Measurements from ENCODE around the gene DDA1. TPM values are rescaled to one million over a fixed set of nuclear protein-coding genes. Genes with fewer than 3 reads are reported as not detected.
A peak's percentile ranks its signal among the peaks of the same experiment; 100 is the strongest.

Gene DDA1
- total and polyA plus RNA-seq, 2 of the 13 experiments (the other 11 are each of a cell fraction or from before 2014, with no cell fraction given) = 24.5 to 26.0 TPM

DNA sequence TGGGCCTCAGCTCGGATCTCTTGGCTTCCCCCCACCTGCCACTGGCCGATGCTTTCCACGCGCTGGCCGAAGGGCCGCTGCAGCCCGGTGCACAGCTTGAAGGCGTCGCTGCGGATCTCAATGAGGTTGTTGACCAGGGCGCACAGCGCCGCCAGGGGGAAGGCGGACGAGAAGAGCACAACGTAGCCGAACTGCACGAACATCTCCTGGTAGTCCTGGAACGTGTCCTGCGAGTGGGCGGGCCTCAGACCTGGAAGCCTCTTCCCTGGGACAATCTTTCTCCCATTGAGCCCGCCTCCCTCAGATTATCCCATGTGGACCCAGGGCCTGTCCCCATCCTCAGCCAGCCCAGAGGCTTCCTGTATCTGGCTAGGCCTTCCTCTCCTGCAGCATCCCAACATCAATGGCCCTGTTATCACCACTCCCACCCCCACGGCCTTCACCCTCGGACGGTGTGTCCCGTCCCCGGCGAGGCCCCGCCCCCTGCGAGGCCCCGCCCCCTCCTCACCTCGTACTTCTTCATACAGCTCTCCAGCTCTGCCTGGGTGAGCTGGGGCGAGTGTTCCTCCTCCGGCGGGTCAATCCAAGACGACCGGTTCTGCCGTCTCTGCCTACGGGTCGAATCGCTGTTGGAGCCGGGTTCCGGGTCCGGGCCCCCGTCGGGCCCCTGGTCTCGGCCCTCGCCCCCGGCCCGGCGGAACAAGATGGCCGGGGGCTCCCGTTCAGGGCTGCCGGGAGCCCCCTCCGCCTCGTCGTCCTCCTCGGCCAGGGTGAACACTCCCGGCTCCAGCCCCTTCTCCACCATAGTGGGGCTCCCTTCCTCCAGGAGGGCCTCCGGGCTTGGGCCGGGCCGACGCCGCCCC is 18.5 kb downstream of the DDA1 start:
- Histone ChIP-seq H4K20me1 (ENCODE audit: insufficient read depth, low read length) (no peaks in the 10 kb centered on the region), H3K27ac (ENCODE audit: extremely low read length, insufficient read depth, low read length) (no peak overlapping the region), H3K9me3 (ENCODE audit: low read length) (no peaks in the 10 kb centered on the region), H2AFZ (ENCODE audit: low read length) (no peak overlapping the region), H3K36me3 (replicated peaks in 1 of 2; ENCODE audit: control insufficient read depth in 1 of 2, insufficient read depth in 2 of 2, low read length in 2 of 2) (no peaks in the 10 kb centered on the region), H3K27me3 (ENCODE audit: control insufficient read depth in 1 of 2, insufficient read depth in 2 of 2, low read length in 2 of 2) (no peaks in the 10 kb centered on the region), H3K9ac (ENCODE audit: insufficient read depth, low read depth, low read length) (no peak overlapping the region), H3K4me1 (ENCODE audit: insufficient read depth, low read length) (peaks cover 16% of the 10 kb centered on the region), H3K4me2 (ENCODE audit: low read depth, low read length) (no peak overlapping the region), H3K79me2 (ENCODE audit: insufficient read depth, low read length) (no peaks in the 10 kb centered on the region), H3K4me3 (replicated peaks in 1 of 3; ENCODE audit: insufficient read depth in 1 of 3, low read depth in 2 of 3, low read length in 3 of 3) (no peak overlapping the region)
- ChIA-PET POLR2A (interaction anchor here (0.9 kb wide), 1 partner anchor 19 kb away, joined by 3 read pairs; the partner anchor contains the start of gene DDA1), CTCF (ENCODE audit: low intra/inter-chr PET ratio, low total read pairs) (no interaction called here)
- peak; percentile 7; the same call in 2 of the 3 replicates for ATAC-seq
- FAIRE-seq = no peak
- intact Hi-C loops (cut with micrococcal nuclease; ENCODE audit: unreplicated experiment) (no loop called here), in situ Hi-C loops (cut with HindIII; ENCODE audit: extremely low pct_ligation_motif_present, low pct_unique_long_range_greater_than_20kb) (no loop called here)
- DNase-seq (ENCODE audit: low spot score) = peak; percentile 13
- no TSS peak for BruUV-seq (replicated peaks)
- WGBS (ENCODE audit: low lambda C conversion rate) = 80% methylated on average over 48 of the region's 64 CpGs
- TF ChIP-seq ZNF557 (CRISPR knock-in tag; IDR thresholded peaks at IDR 0.05) (no peak), CENPX (CRISPR knock-in tag; IDR thresholded peaks at IDR 0.05) (no peak), FIP1L1 (IDR thresholded peaks at IDR 0.05; ENCODE audit: borderline replicate concordance, insufficient read depth, low read depth, low read length) (no peak), CBFB (CRISPR knock-in tag; IDR thresholded peaks at IDR 0.05) (no peak), SP4 (CRISPR knock-in tag; IDR thresholded peaks at IDR 0.05) (no peak), ZSCAN22 (CRISPR knock-in tag; IDR thresholded peaks at IDR 0.05) (0 out of 2 replicates have a peak, but pooled peaks have one; percentile 36), BRD4 (CRISPR knock-in tag; IDR thresholded peaks at IDR 0.05) (no peak), DMAP1 (CRISPR knock-in tag; IDR thresholded peaks at IDR 0.05) (no peak), SP140L (CRISPR knock-in tag; IDR thresholded peaks at IDR 0.05; ENCODE audit: borderline replicate concordance) (no peak), ZNF432 (CRISPR knock-in tag; IDR thresholded peaks at IDR 0.05; ENCODE audit: borderline replicate concordance) (no peak), BORCS8-MEF2B (CRISPR knock-in tag; IDR thresholded peaks at IDR 0.05) (no peak), ZNF253 (CRISPR knock-in tag; IDR thresholded peaks at IDR 0.05; ENCODE audit: borderline replicate concordance) (no peak), ZFAT (CRISPR knock-in tag; conservative IDR thresholded peaks at IDR 0.05) (no peak), ZNF781 (CRISPR knock-in tag; IDR thresholded peaks at IDR 0.05; ENCODE audit: borderline replicate concordance, not compliant biosample characterization) (no peak), ZFY (CRISPR knock-in tag; IDR thresholded peaks at IDR 0.05) (peak; percentile 25; the same call in 1 of the 2 replicates), RELA (CRISPR knock-in tag; IDR thresholded peaks at IDR 0.05) (no peak), ZFX (CRISPR knock-in tag; IDR thresholded peaks at IDR 0.05; ENCODE audit: low read depth) (peak; percentile 24; the same call in 1 of the 2 replicates), KDM1A (CRISPR knock-in tag; IDR thresholded peaks at IDR 0.05) (no peak), ZFP90 (CRISPR knock-in tag; IDR thresholded peaks at IDR 0.05; ENCODE audit: borderline replicate concordance) (no peak)
- TF ChIP-seq, protein P1, sequence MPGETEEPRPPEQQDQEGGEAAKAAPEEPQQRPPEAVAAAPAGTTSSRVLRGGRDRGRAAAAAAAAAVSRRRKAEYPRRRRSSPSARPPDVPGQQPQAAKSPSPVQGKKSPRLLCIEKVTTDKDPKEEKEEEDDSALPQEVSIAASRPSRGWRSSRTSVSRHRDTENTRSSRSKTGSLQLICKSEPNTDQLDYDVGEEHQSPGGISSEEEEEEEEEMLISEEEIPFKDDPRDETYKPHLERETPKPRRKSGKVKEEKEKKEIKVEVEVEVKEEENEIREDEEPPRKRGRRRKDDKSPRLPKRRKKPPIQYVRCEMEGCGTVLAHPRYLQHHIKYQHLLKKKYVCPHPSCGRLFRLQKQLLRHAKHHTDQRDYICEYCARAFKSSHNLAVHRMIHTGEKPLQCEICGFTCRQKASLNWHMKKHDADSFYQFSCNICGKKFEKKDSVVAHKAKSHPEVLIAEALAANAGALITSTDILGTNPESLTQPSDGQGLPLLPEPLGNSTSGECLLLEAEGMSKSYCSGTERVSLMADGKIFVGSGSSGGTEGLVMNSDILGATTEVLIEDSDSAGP (CRISPR knock-in tag; IDR thresholded peaks at IDR 0.05; ENCODE audit: borderline replicate concordance) = no peak
- TF ChIP-seq, protein P2, sequence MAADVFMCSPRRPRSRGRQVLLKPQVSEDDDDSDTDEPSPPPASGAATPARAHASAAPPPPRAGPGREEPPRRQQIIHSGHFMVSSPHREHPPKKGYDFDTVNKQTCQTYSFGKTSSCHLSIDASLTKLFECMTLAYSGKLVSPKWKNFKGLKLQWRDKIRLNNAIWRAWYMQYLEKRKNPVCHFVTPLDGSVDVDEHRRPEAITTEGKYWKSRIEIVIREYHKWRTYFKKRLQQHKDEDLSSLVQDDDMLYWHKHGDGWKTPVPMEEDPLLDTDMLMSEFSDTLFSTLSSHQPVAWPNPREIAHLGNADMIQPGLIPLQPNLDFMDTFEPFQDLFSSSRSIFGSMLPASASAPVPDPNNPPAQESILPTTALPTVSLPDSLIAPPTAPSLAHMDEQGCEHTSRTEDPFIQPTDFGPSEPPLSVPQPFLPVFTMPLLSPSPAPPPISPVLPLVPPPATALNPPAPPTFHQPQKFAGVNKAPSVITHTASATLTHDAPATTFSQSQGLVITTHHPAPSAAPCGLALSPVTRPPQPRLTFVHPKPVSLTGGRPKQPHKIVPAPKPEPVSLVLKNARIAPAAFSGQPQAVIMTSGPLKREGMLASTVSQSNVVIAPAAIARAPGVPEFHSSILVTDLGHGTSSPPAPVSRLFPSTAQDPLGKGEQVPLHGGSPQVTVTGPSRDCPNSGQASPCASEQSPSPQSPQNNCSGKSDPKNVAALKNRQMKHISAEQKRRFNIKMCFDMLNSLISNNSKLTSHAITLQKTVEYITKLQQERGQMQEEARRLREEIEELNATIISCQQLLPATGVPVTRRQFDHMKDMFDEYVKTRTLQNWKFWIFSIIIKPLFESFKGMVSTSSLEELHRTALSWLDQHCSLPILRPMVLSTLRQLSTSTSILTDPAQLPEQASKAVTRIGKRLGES (CRISPR knock-in tag; IDR thresholded peaks at IDR 0.05; ENCODE audit: borderline replicate concordance) = no peak
